NOMO-1 (cell line): Measurements from ENCODE around the gene MYCBPAP.

Experiments used
- DNase-seq, 2 experiments: peaks; one replicate each; lab custom pipeline; 2025; ENCODE audit not compliant: unreplicated experiment in 2 of 2; lab: John Stamatoyannopoulos, UW

The MYCBPAP gene

GRCh38 chr17:50484386-50485155 is 23.7 kb upstream of the MYCBPAP start:
- DNase-seq = no peak

GRCh38 chr17:50487213-50488096 is 20.8 kb upstream of the MYCBPAP start:
- DNase-seq = no peak

- no peak for DNase-seq
Measured at GRCh38 chr17:50488880-50489279, 19.4 kb upstream of the MYCBPAP start.

GRCh38 chr17:50491505-50491904 is 16.7 kb upstream of the MYCBPAP start:
- DNase-seq = no peak

- DNase-seq = no peak
Measured at GRCh38 chr17:50492214-50492613, 16.0 kb upstream of the MYCBPAP start.

GRCh38 chr17:50493744-50494143 is 14.5 kb upstream of the MYCBPAP start:
- DNase-seq = no peak

GRCh38 chr17:50495217-50495823 is 12.9 kb upstream of the MYCBPAP start:
- no peak for DNase-seq

GRCh38 chr17:50495918-50496317 is 12.3 kb upstream of the MYCBPAP start:
- DNase-seq = no peak

GRCh38 chr17:50498021-50498874 is 10.0 kb upstream of the MYCBPAP start:
- no peak for DNase-seq

GRCh38 chr17:50499270-50499669 is 9.0 kb upstream of the MYCBPAP start:
- DNase-seq = no peak

- no peak for DNase-seq
Measured at GRCh38 chr17:50499721-50500120, 8.5 kb upstream of the MYCBPAP start.

GRCh38 chr17:50501054-50501453 is 7.2 kb upstream of the MYCBPAP start:
- peak in 1 of 2 experiments; percentile 9 for DNase-seq

GRCh38 chr17:50502301-50502990 is 5.8 kb upstream of the MYCBPAP start:
- no peak for DNase-seq

GRCh38 chr17:50505591-50506130 is 2.6 kb upstream of the MYCBPAP start:
- no peak for DNase-seq

GRCh38 chr17:50506298-50506697 is 1.9 kb upstream of the MYCBPAP start:
- no peak for DNase-seq

GRCh38 chr17:50508573-50509460 is 578 bp downstream of the MYCBPAP start:
- DNase-seq = no peak

GRCh38 chr17:50511058-50511457 is 2.8 kb downstream of the MYCBPAP start:
- peak in 1 of 2 experiments; percentile 20 for DNase-seq

GRCh38 chr17:50513495-50513894 is 5.3 kb downstream of the MYCBPAP start:
- no peak for DNase-seq

- no peak for DNase-seq
Measured at GRCh38 chr17:50514388-50514787, 6.1 kb downstream of the MYCBPAP start.
